ENCODE measurements around the gene COL23A1.

COL23A1 gene

DNA sequence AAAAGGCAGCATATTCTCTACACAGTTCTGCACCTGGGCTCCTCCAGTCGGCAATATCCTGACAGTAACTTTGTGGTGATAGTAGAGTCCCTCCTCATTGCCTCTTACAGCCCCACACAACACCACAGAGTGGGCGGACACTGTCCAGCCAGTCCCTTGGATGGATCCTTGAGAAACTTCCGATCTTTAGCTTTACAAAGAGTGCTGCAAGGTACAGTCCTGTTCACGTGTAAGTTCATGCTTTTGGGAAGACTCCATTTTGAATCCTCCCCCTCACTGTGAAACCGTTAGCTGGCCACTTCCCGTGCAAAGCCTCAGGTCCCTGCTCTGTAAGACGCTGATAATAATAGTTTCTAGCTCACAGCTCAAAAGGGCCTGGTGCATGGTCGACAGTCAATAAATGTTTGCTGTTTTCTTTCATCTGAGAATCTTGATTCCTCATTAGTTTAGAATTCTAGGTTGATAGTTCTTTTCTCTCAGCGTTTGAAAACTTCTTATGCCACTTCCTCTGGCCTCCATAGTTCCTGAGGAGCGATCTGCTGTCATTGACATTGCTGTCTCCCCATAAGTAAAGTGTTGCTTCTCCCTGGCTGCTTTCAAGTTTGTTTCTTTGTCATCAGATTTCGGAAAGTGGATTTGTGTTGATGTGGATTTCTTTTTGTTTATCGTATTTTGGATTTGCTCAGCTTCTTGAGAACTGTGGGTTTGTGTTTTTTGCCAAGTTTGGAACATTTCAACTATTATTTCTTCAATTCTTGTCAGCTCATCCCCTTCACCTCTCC lies 82.9 kb downstream of the COL23A1 start:
- no peak overlapping the region for H3K4me3 ChIP-seq (ENCODE audit: low read depth in 1 of 2, low read length in 1 of 2)
- H3K36me3 ChIP-seq: no peaks in the 10 kb centered on the region
- H3K27ac ChIP-seq: peak overlapping the region; percentile 29
- TF ChIP-seq, protein P1, sequence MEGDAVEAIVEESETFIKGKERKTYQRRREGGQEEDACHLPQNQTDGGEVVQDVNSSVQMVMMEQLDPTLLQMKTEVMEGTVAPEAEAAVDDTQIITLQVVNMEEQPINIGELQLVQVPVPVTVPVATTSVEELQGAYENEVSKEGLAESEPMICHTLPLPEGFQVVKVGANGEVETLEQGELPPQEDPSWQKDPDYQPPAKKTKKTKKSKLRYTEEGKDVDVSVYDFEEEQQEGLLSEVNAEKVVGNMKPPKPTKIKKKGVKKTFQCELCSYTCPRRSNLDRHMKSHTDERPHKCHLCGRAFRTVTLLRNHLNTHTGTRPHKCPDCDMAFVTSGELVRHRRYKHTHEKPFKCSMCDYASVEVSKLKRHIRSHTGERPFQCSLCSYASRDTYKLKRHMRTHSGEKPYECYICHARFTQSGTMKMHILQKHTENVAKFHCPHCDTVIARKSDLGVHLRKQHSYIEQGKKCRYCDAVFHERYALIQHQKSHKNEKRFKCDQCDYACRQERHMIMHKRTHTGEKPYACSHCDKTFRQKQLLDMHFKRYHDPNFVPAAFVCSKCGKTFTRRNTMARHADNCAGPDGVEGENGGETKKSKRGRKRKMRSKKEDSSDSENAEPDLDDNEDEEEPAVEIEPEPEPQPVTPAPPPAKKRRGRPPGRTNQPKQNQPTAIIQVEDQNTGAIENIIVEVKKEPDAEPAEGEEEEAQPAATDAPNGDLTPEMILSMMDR (IDR thresholded peaks at IDR 0.05): no peak
- no peaks in the 10 kb centered on the region for H3K9me3 ChIP-seq
- H3K27me3 ChIP-seq: no peaks in the 10 kb centered on the region
- peaks cover 11 to 25% of the 10 kb centered on the region in 2 experiments for H3K4me1 ChIP-seq (ENCODE audit: control insufficient read depth in 1 of 2, insufficient read depth in 1 of 2, low read depth in 1 of 2, low read length in 1 of 2)

DNA sequence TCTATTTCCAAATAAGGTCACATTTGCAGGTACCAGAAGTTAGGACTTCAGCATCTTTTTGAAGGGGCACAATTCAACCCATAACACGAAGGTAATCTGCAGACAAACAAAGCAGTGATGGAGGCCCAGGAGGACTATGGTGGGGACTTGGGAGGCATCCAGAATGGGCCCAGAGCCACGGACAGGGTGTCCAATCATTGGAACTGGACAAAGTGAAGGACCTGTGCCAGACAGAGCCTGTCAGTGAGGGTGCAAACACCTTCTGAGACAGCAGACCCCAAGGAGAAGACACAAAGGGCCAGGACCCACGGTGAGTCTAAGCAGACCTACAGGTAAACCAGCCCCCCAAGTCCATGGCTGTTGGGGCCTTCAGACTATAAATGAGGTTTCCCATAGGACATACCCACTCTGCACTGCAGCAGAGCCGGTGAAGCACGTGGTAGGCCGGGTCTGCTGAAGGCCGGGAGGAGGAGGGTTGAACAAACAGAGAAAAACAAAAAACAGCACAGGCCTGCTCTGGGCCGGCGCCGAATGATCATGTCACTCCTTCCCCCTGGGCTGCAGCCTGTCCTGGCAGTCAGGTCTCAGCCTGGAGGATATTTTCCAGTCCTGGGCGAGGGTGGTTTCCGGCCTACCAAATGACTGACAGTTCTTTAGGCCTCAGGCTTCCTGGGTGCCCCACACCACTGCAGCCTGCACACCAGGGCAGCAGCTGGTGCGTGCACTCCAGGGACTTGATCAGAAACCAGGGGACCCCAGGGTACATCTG lies 84.4 kb downstream of the COL23A1 start:
- no peaks in the 10 kb centered on the region for H3K36me3 ChIP-seq
- peak overlapping the region; percentile 36 for H3K27ac ChIP-seq
- H3K4me3 ChIP-seq (ENCODE audit: low read depth in 1 of 2, low read length in 1 of 2): no peak overlapping the region
- H3K4me1 ChIP-seq (ENCODE audit: control insufficient read depth in 1 of 2, insufficient read depth in 1 of 2, low read depth in 1 of 2, low read length in 1 of 2): peaks cover 12 to 27% of the 10 kb centered on the region in 2 experiments
- TF ChIP-seq, protein P1 (IDR thresholded peaks at IDR 0.05): no peak
- H3K9me3 ChIP-seq: no peaks in the 10 kb centered on the region
- no peaks in the 10 kb centered on the region for H3K27me3 ChIP-seq

DNA sequence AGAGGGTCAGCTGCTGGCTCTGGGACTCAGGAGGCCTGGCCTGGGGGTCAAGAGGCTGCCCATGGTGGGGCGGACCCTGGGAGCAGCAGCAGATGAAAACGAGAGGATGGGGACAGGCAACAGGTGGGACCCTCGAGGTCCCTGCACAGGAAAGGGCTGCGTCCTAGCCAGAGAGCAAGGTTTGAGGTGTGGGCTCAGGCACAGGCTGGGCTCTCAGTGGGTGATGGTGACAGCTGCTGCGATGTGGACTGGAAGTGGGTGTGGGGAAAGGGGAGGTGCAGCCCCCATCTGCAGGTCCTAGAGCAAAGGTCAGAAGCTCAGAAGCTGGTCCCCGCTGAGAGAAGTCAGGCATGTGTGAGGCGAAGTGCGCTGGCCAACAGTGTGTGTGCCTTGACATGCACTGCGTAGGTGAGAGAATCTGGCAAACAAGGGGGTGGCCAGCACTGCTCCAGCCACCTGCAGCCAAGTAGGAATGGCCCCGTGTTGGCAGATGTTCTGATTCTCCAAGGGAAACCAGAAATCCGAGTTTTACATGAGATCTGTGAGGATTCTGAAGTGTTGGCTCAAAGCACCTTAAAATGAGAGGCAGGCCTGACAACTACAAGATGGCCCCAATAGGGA lies 85.7 kb downstream of the COL23A1 start:
- Histone ChIP-seq H3K27me3 (no peaks in the 10 kb centered on the region), H3K9me3 (no peaks in the 10 kb centered on the region), H3K4me1 (ENCODE audit: control insufficient read depth in 1 of 2, insufficient read depth in 1 of 2, low read depth in 1 of 2, low read length in 1 of 2) (peaks cover 12 to 27% of the 10 kb centered on the region in 2 experiments), H3K27ac (peak overlapping the region; percentile 15), H3K4me3 (ENCODE audit: low read depth in 1 of 2, low read length in 1 of 2) (no peak overlapping the region), H3K36me3 (no peaks in the 10 kb centered on the region)
- TF ChIP-seq, protein P1 (IDR thresholded peaks at IDR 0.05): no peak

DNA sequence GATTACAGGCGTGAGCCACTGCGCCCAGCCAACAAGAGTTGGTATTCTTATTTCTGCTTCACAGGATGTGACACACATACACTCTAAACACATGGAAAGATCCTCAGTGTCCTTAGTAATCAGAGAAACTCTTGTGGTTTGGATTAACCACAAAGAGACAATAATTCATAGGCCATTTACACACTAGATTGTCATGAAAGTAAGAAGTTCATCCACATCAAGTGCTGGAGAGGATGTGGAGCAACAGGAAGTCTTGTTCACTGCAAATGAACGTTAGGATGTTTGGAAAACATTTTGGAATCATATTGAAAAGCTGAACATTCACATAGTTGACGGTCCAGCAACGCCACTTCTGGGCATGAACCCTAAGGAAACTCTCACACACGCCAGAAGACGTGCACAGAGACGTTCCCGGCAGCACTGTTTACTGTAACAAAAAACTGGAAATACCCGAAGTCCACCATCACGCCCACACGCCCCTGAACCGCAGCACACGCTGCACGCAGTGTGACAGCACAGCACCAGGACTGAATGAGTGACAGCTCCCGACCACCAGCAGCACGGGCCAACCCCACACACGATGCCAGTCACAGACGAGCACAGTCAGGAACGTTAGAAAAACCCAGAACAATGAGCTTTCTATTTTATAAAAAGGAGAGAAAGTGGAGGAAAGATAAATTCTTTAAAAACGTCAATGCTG lies 87.6 kb downstream of the COL23A1 start:
- Histone ChIP-seq H3K4me3 (ENCODE audit: low read depth in 1 of 2, low read length in 1 of 2) (no peak overlapping the region), H3K36me3 (no peaks in the 10 kb centered on the region), H3K27me3 (no peaks in the 10 kb centered on the region), H3K4me1 (ENCODE audit: control insufficient read depth in 1 of 2, insufficient read depth in 1 of 2, low read depth in 1 of 2, low read length in 1 of 2) (peaks cover 12 to 27% of the 10 kb centered on the region in 2 experiments), H3K9me3 (no peaks in the 10 kb centered on the region), H3K27ac (no peak overlapping the region)
- TF ChIP-seq, protein P1 (IDR thresholded peaks at IDR 0.05): no peak

DNA sequence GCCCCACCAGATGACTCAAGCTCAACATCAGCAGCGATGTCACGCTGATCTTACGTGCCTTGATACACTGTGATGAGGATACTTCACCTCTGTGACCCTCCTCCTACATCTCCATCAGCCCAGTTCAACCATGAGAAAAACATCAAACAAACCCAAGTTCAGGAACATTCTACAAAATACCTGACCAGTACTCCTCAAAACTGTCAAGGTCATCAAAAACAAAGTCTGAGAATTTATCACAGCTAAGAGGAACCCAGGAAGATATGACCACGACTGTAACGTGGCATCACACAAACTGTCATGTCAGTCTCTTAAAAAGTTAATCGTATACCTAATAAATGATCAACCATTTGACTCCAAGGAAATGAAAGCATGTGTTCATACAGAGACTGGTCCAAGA lies 90.8 kb downstream of the COL23A1 start:
- peaks cover 26 to 29% of the 10 kb centered on the region in 2 experiments for H3K4me1 ChIP-seq (ENCODE audit: control insufficient read depth in 1 of 2, insufficient read depth in 1 of 2, low read depth in 1 of 2, low read length in 1 of 2)
- no peaks in the 10 kb centered on the region for H3K36me3 ChIP-seq
- no peaks in the 10 kb centered on the region for H3K9me3 ChIP-seq
- H3K27ac ChIP-seq: no peak overlapping the region
- no peak overlapping the region for H3K4me3 ChIP-seq (ENCODE audit: low read depth in 1 of 2, low read length in 1 of 2)
- TF ChIP-seq, protein P1 (IDR thresholded peaks at IDR 0.05): no peak
- H3K27me3 ChIP-seq: no peaks in the 10 kb centered on the region

Data from neutrophil (primary cell).